BLaER1 treated with 17β-estradiol and CSF1 and Interleukin-3, amounts not matched to agents 10 nM and 100 nM (cell line): Measurements from ENCODE around the gene GRID1.

Experiments
- H3K27ac ChIP-seq, 11 experiments: shearing (Covaris generic); formaldehyde crosslinking; 2 replicates each; pipeline ENCODE4 v1.8.1; 2022
- H3K27me3 ChIP-seq, 11 experiments: shearing (Covaris generic); formaldehyde crosslinking; 2 replicates each; pipeline ENCODE4 v1.8.1; 2022
- H3K36me3 ChIP-seq, 11 experiments: shearing (Covaris generic); formaldehyde crosslinking; 2 replicates each; pipeline ENCODE4 v1.8.1; 2022
- H3K4me1 ChIP-seq, 10 experiments: shearing (Covaris generic); formaldehyde crosslinking; 2 replicates each; pipeline ENCODE4 v1.8.1; 2022
- H3K4me2 ChIP-seq, 11 experiments: shearing (Covaris generic); formaldehyde crosslinking; 2 replicates each; pipeline ENCODE4 v1.8.1; 2022
- H3K4me3 ChIP-seq, 10 experiments: shearing (Covaris generic); formaldehyde crosslinking; 2 replicates each; pipeline ENCODE4 v1.8.1; 2022
- H3K9ac ChIP-seq, 11 experiments: shearing (Covaris generic); formaldehyde crosslinking; 2 replicates each; pipeline ENCODE4 v1.8.1; 2022
- H3K9me3 ChIP-seq, 11 experiments: shearing (Covaris generic); formaldehyde crosslinking; replicated peaks in 1 of 11; 2 replicates each; pipeline ENCODE4 v1.8.1; 2022
- H4K20me1 ChIP-seq, 11 experiments: shearing (Covaris generic); formaldehyde crosslinking; 2 replicates each; pipeline ENCODE4 v1.8.1; 2022
- Cebpa-rat ChIP-seq, 11 experiments: shearing (Covaris generic); IDR thresholded peaks; 2 replicates each; pipeline ENCODE4 v1.8.1; 2022

Gene GRID1

GRCh38 chr10:85922356-85923129, 444.1 kb downstream of the GRID1 start:
- Histone ChIP-seq H3K27ac (no peak overlapping the region), H3K4me2 (peak overlapping the region in 8 of 11 experiments; percentile 24 to 96 (median 80); a peak in 15 of 22 replicates), H3K36me3 (no peaks in the 10 kb centered on the region), H3K9ac (no peak overlapping the region), H3K9me3 (no peaks in the 10 kb centered on the region), H3K27me3 (no peaks in the 10 kb centered on the region), H4K20me1 (peaks cover 0 to 3% (median 0%) of the 10 kb centered on the region in 11 experiments; a peak in 3 of 22 replicates), H3K4me1 (peaks cover 8 to 74% (median 69%) of the 10 kb centered on the region in 10 experiments), H3K4me3 (no peak overlapping the region)
- TF ChIP-seq Cebpa-rat (IDR thresholded peaks at IDR 0.05), result no peak

GRCh38 chr10:85921789-85922188, 444.8 kb downstream of the GRID1 start:
- H3K27ac ChIP-seq, result peak overlapping the region in 1 of 11 experiments; percentile 17; a peak in 2 of 22 replicates

GRCh38 chr10:85920311-85920710, 446.3 kb downstream of the GRID1 start:
- no peak overlapping the region for H3K27ac ChIP-seq
- peak overlapping the region in 8 of 11 experiments; percentile 49 to 96 (median 80); a peak in 16 of 22 replicates for H3K4me2 ChIP-seq
- TF ChIP-seq Cebpa-rat (IDR thresholded peaks at IDR 0.05), result no peak
- H3K27me3 ChIP-seq, result no peaks in the 10 kb centered on the region
- no peak overlapping the region for H3K9ac ChIP-seq
- H3K36me3 ChIP-seq, result no peaks in the 10 kb centered on the region
- no peaks in the 10 kb centered on the region for H3K9me3 ChIP-seq
- H4K20me1 ChIP-seq, result peaks cover 0 to 3% (median 0%) of the 10 kb centered on the region in 11 experiments; a peak in 3 of 22 replicates
- H3K4me3 ChIP-seq, result no peak overlapping the region
- peaks cover 0 to 88% (median 82%) of the 10 kb centered on the region in 10 experiments; a peak in 16 of 20 replicates for H3K4me1 ChIP-seq

More at GRCh38 chr10:85921789-85922188, 444.8 kb downstream of the GRID1 start:
- H3K4me3 ChIP-seq, result no peak overlapping the region
- no peaks in the 10 kb centered on the region for H3K27me3 ChIP-seq
- H3K9me3 ChIP-seq, result no peaks in the 10 kb centered on the region
- H4K20me1 ChIP-seq, result peaks cover 0 to 3% (median 0%) of the 10 kb centered on the region in 11 experiments; a peak in 3 of 22 replicates
- TF ChIP-seq Cebpa-rat (IDR thresholded peaks at IDR 0.05), result no peak
- no peaks in the 10 kb centered on the region for H3K36me3 ChIP-seq
- peak overlapping the region in 8 of 11 experiments; percentile 49 to 96 (median 80); a peak in 16 of 22 replicates for H3K4me2 ChIP-seq
- no peak overlapping the region for H3K9ac ChIP-seq
- H3K4me1 ChIP-seq, result peaks cover 3 to 74% (median 69%) of the 10 kb centered on the region in 10 experiments; a peak in 19 of 20 replicates

- Histone ChIP-seq H3K4me2 (peak overlapping the region in 9 of 11 experiments; percentile 21 to 96 (median 78); a peak in 17 of 22 replicates), H4K20me1 (peaks cover 0 to 3% (median 0%) of the 10 kb centered on the region in 11 experiments; a peak in 3 of 22 replicates), H3K9ac (no peak overlapping the region), H3K4me1 (peaks cover 0 to 91% (median 82%) of the 10 kb centered on the region in 10 experiments; a peak in 16 of 20 replicates), H3K27ac (no peak overlapping the region), H3K4me3 (no peak overlapping the region), H3K27me3 (no peaks in the 10 kb centered on the region), H3K36me3 (no peaks in the 10 kb centered on the region), H3K9me3 (no peaks in the 10 kb centered on the region)
- TF ChIP-seq Cebpa-rat (IDR thresholded peaks at IDR 0.05), result no peak
Measured at GRCh38 chr10:85919491-85920021, 447.0 kb downstream of the GRID1 start.

- H3K4me3 ChIP-seq, result no peak overlapping the region
- no peaks in the 10 kb centered on the region for H3K9me3 ChIP-seq
- H3K27ac ChIP-seq, result no peak overlapping the region
- H3K27me3 ChIP-seq, result no peaks in the 10 kb centered on the region
- peaks cover 0 to 3% (median 0%) of the 10 kb centered on the region in 11 experiments; a peak in 3 of 22 replicates for H4K20me1 ChIP-seq
- peaks cover 0 to 87% (median 80%) of the 10 kb centered on the region in 10 experiments; a peak in 16 of 20 replicates for H3K4me1 ChIP-seq
- no peaks in the 10 kb centered on the region for H3K36me3 ChIP-seq
- H3K4me2 ChIP-seq, result peak overlapping the region in 9 of 11 experiments; percentile 6 to 96 (median 78); a peak in 16 of 22 replicates
- TF ChIP-seq Cebpa-rat (IDR thresholded peaks at IDR 0.05), result no peak
- no peak overlapping the region for H3K9ac ChIP-seq
Measured at GRCh38 chr10:85918371-85918770, 448.2 kb downstream of the GRID1 start.

GRCh38 chr10:85917601-85918000, 449.0 kb downstream of the GRID1 start:
- Histone ChIP-seq H3K27ac (no peak overlapping the region), H3K27me3 (no peaks in the 10 kb centered on the region), H3K36me3 (no peaks in the 10 kb centered on the region), H3K9ac (no peak overlapping the region), H3K4me2 (peak overlapping the region in 9 of 11 experiments; percentile 6 to 96 (median 78); a peak in 17 of 22 replicates), H4K20me1 (peaks cover 0 to 3% (median 0%) of the 10 kb centered on the region in 11 experiments; a peak in 3 of 22 replicates), H3K4me3 (no peak overlapping the region), H3K9me3 (no peaks in the 10 kb centered on the region), H3K4me1 (peaks cover 0 to 79% (median 73%) of the 10 kb centered on the region in 10 experiments; a peak in 16 of 20 replicates)
- no peak for TF ChIP-seq Cebpa-rat (IDR thresholded peaks at IDR 0.05)

- Histone ChIP-seq H3K9me3 (no peaks in the 10 kb centered on the region), H3K4me2 (peak overlapping the region in 8 of 11 experiments; percentile 62 to 96 (median 80); a peak in 16 of 22 replicates), H3K4me1 (peaks cover 0 to 74% (median 67%) of the 10 kb centered on the region in 10 experiments; a peak in 16 of 20 replicates), H4K20me1 (peaks cover 0 to 3% (median 0%) of the 10 kb centered on the region in 11 experiments; a peak in 3 of 22 replicates), H3K27me3 (no peaks in the 10 kb centered on the region), H3K27ac (no peak overlapping the region), H3K36me3 (no peaks in the 10 kb centered on the region), H3K9ac (no peak overlapping the region), H3K4me3 (no peak overlapping the region)
- TF ChIP-seq Cebpa-rat (IDR thresholded peaks at IDR 0.05), result no peak
Measured at GRCh38 chr10:85916994-85917573, 449.5 kb downstream of the GRID1 start.

GRCh38 chr10:85916286-85916685, 450.3 kb downstream of the GRID1 start:
- Histone ChIP-seq H3K36me3 (no peaks in the 10 kb centered on the region), H3K9me3 (no peaks in the 10 kb centered on the region), H4K20me1 (peaks cover 0 to 3% (median 0%) of the 10 kb centered on the region in 11 experiments; a peak in 3 of 22 replicates), H3K4me1 (peaks cover 0 to 66% (median 59%) of the 10 kb centered on the region in 10 experiments; a peak in 16 of 20 replicates), H3K4me3 (no peak overlapping the region), H3K4me2 (peak overlapping the region in 9 of 11 experiments; percentile 40 to 96 (median 78); a peak in 18 of 22 replicates), H3K27ac (no peak overlapping the region), H3K27me3 (no peaks in the 10 kb centered on the region), H3K9ac (no peak overlapping the region)
- no peak for TF ChIP-seq Cebpa-rat (IDR thresholded peaks at IDR 0.05)
